Measurements from ENCODE around the gene BEGAIN.

GRCh38 chr14:100608064-100608463, 20.8 kb upstream of the BEGAIN start:
- TF ChIP-seq MYC (IDR thresholded peaks at IDR 0.05; ENCODE audit: low read depth, low read length) (no peak), CTCF (IDR thresholded peaks at IDR 0.05; ENCODE audit: low read depth, low read length) (no peak), POLR2A (IDR thresholded peaks at IDR 0.05; ENCODE audit: extremely low read depth, insufficient read length) (no peak)

All from NB4 (cell line).